ENCODE data around the gene GPA33.

- no peak for TF ChIP-seq POLR2A (IDR thresholded peaks at IDR 0.05; ENCODE audit: low read depth, low read length)
- TF ChIP-seq POLR2AphosphoS5 (IDR thresholded peaks at IDR 0.05; ENCODE audit: low read depth, low read length), result no peak
- no peak for TF ChIP-seq POU2F2 (IDR thresholded peaks at IDR 0.05; ENCODE audit: low read depth, low read length)
- TF ChIP-seq SPI1 (IDR thresholded peaks at IDR 0.05; ENCODE audit: low read depth, low read length), result no peak
- TF ChIP-seq TAF1 (IDR thresholded peaks at IDR 0.05; ENCODE audit: low read depth, low read length), result no peak
These were observed 5.2 kb upstream of the GPA33 start for GRCh38 chr1:167095368-167095767.
